HG02623 (cell line): Measurements from ENCODE around the gene CDH20.

Source experiments
- ATAC-seq: cut with Tn5 transposase; IDR thresholded peaks from one replicate; pipeline ENCODE4 v1.9.1; 2021; ENCODE audit warnings: moderate library complexity; ENCODE audit not compliant: unreplicated experiment

CDH20 gene

DNA sequence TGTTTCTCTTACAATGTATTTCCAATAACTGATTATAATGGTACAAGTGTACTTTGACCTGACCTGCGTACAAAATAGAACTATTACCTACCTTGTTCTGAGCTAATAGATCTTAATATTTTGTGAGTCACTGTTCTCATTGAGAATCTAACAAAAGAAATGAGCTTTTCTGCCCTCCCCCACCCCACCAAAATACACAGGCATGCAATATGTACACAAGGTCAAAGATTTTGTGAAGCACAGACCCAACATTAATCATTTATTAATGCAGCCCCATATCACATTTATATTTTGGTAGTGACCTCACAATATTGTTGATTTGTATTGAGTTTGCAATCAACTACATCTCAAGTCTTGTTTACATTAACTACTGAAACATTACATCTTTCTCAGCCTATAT is 86.5 kb downstream of the CDH20 start:
- ATAC-seq = no peak

DNA sequence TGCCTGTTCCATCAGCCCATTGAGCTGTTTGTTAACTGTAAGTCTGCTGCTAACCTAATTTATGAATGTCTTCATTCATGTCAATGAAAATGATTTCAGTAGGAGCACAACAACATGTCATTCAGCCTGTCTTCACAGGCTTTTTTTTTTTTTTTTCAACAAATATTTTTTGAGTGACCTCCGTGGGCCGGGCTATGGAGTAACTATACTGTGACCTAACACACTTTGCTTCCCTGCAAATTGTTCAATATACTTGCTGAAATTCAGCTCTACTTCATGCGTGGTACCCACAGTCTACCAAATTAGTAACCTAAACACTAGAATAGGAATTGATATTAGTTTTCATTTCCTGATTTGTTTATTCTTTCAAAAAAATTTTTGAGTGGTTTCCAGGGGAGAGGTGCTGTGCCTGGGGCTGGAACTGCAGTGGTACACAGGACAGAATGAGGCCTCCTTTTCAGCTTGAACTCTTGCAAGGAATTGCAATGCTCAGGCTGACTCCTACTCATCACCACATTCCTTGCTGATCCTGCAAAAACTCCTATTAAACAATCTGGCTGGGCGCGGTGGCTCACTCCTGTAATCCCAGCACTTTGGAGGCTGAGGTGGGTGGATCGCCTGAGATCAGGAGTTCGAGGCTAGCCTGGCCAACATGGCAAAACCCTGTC is 87.1 kb downstream of the CDH20 start:
- ATAC-seq = no peak

DNA sequence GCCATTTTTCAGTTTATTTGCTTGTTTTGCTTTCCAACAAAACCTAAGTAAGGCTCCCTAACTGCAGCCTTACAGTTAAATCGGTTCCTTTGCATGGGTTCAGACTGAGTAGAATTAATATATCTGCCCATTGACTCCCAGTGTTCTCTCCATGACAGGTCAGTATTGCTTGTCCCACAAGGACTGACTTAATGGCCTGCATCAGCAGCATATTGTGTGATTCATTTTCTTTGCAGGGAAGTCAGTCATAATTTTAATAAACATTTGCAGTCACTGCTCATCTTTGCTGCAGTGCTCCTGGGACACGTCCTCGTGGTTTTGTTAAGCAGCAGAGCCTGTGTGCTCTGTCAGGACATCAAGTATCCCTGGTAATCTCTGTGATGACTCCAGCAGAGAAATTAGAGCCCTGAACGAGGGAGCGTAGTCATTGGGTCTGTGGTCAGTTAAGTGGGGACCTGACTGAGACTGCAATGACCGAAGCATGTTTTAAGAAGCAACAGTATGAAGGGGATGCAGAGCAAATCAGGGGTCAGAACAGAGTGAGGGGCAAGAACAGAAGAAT is 93.3 kb downstream of the CDH20 start:
- ATAC-seq = no peak

DNA sequence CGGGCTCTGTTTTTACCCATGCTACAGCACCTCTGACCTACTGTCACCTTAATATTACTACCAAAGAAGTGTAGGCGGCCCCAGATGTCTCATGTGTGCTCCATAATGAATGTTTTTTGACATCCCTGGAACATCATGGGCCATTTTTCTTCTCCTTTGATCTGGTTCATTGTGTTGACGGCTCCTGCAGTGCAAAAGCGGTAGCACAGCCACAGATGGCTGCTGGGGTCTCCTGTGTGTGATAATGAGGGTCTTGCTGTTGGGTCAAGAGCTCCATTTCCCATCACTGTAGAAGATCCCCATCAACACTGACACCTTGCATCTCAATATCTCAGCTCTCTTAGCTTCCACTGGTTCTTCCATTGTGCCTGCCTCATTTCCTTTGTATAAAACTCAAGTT is 95.0 kb downstream of the CDH20 start:
- ATAC-seq = no peak

GRCh38 chr18:61432590-61432989 is 99.4 kb downstream of the CDH20 start:
- no peak for ATAC-seq

DNA sequence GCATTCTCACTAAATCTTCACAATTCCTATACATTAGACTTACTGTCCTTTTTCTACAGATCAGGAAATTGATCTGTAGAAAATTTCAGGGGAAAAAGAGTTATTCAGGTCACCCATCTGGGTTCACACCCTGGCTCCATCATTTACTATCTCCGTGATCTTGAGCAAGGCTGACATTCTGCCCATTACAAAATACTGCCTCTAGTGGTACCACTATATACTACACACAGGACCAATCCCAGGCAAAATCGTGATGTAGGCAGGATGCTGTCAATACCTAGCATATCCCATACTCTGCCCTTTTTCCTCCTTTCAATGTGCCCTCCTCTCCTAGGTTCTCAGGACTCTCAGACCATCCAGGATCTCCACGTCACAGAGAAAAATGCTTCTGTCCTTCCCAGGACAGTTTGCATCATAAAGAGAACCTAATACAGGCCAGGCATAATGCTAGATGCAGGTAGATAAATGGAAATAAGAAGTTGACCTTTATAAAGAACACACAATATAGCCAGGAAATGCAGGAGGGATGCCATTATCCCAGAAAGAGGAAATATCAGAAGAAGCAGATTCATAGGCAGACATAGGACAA is 101.9 kb downstream of the CDH20 start:
- peak; percentile 88 for ATAC-seq

- ATAC-seq = no peak
Observed at GRCh38 chr18:61443081-61443725, 110.0 kb downstream of the CDH20 start.

- ATAC-seq = peak; percentile 89
Observed at GRCh38 chr18:61448316-61448715, 115.1 kb downstream of the CDH20 start.

DNA sequence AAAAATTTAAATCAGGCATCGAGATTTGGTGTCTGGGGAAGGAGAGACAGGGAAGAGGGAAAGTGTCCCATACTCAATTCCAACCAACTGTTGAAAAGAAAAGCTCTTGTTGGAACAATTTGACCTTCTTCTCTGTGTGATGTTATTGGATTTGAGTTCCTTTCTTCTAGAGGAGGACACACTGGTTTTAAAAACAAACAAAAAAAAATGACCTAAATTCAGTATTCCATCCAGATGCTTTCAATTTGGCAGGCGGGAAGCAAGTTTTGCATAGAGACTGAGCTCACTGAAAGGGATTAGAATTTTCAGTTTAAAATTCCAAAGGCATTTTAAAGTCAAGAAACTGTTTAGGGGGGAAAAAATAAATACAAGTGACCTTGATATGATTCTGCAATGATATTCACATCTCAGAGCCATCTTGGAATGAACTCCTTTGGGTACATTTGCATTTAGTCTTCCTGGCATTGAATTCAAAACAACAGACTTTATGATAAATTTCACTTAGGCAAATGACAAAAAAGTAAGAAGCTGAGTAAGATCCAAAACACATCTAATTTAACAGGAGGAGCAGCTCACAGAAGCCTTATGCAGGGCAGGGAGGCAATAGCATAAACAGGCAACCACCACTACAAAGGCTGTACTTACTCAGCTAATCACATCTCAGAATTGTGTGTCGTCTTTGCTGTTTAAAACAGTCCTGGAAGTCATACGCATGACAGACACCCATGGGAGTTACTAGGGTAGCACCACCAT is 126.8 kb downstream of the CDH20 start:
- ATAC-seq = no peak

- no peak for ATAC-seq
Observed at GRCh38 chr18:61464551-61465142, 131.4 kb downstream of the CDH20 start.

DNA sequence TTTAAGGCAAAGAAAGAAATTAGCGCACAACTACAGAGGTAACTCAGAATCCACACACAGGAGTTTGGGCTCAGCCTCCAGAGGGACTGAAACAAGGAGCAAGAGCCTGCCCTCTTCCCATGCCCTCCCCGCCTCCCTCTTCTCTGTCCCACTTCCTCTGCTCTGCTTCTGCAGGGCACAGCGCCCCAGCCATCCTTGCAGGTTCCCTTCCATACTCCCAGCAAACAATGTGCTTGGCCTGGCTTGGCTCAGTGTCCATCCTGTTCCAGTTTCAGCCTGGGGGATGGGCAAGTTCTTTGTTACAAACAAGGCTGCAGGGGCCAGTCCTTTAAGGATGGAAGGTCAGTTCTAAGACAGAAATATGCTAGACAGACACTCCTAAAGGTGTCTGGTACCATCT is 133.5 kb downstream of the CDH20 start:
- ATAC-seq = no peak

DNA sequence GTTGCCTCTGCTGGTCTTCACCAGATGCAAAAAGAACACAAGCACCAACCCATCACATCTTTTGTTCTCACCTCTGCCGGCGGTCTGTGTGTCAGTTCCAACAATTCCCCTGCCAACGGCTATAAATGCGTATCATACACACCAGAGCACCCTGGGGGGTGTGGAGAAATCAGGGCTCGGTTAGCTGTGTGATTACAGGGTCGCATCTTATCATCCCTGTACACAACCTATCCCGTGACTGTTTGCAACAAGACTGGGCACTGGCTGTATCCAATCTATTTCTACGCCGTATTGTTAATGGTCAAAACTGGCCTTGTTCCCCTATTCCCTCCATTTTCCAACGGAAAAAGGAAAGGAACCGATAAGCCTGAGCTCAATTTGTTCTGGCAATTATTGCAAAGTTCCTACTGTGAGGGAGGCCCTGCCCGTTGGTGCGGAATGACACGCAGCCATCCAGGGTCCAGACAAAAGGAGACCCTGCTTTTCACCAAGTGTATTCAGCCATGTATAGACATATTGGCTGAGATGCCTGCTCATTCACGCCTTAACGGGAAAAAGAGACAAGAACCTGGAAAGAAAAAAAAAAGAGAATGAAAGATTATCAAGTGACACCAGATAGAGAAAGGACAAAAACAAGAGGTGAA is 136.9 kb downstream of the CDH20 start:
- no peak for ATAC-seq

- ATAC-seq = no peak
Observed at GRCh38 chr18:61471541-61471940, 138.3 kb downstream of the CDH20 start.

DNA sequence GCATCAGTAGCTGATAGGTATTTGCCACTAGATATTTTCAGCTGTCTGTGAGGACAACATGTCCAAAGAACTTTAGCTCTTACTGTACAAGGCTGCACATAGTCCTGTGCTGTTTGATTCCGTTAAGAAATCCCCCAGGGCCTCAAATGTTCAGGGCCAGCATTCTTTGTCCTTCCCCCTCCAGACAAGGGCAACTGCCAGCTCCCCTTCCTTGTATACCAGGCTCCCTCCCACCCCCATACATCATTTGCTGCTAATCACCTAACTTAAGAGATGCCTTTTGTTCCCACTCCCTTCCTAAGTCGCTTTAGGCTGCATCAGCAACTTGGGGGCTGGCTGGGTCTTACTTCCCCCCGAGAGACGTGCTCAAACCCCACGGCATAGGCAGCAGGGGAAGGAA is 138.7 kb downstream of the CDH20 start:
- ATAC-seq = no peak

DNA sequence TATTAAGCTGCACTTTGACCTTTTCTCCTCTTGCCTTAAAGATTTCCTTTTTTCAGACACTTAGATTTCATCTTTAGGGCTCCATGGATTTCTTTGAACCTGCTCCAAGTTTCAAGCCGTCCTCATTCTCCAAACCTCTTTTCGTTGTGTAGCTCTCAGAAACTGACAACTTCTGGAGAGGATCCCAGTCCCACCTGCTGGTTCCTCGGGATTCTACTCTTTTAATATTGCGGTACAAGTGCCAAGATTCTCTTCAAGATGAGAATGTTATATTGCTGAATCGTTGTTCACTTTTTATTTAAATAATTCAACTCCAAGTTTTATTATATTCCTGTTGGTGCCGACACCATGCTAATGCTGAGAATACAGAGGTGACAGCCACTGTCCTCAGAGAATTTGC is 141.1 kb downstream of the CDH20 start:
- no peak for ATAC-seq

GRCh38 chr18:61474918-61475317 is 141.7 kb downstream of the CDH20 start:
- ATAC-seq = no peak

DNA sequence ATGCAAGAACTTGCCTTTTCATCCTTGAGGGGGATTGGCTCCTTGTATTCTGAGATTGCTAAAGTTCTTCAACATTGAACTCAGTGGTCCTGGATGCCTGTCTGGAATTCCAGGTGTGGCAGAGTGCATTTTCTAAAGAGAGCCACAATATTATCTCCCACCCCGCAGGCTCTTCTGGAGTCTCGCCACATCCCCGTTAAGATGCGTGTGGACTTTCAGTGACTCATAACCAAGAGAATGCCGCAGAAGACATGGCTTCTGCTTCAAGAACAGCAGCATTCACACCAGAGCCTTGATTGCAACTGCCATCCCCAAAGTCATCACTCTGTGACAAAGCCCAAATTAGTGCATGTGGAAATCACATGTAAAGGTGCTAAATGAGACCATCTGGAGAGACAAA is 142.7 kb downstream of the CDH20 start:
- ATAC-seq = no peak

GRCh38 chr18:61489334-61489733 is 156.1 kb downstream of the CDH20 start:
- ATAC-seq = no peak

DNA sequence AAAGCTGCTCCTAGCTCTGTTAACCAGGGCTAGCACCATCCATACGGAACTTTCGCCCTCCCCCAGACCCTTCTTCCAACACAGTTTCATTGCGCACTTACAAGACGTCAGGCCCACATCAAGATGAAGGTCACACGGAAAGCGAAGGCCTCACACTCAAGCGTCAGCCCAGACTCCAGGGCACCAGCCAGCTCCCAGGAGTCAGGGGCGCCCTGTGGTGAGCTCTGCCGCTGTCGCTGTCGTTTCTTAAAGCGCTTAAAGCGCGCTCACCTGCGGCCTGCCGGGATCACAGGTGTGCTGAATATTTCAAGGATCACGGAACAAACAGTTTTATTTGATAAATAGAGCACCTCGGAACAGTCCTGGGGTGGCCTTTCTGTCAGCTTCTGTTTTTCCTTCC is 163.1 kb downstream of the CDH20 start:
- no peak for ATAC-seq

DNA sequence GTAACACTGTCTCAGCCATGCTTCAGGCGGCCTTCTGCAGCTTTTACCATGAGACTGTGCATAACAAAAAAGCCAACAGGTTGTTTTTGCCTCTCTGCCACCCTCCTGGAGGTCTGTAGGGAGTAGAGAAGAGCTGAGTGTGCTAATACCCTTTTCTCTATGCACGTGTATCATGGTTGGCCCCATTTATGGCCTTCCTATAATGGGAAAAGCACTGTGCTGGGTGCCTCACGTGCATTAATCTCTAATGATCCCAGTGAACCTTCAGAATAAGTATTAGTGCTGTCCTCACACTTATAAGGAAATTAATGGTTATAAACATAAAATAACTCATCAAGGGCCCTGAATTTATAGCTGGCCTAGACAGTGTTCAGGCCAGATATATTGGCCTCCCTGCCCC is 164.2 kb downstream of the CDH20 start:
- no peak for ATAC-seq

GRCh38 chr18:61502472-61502871 is 169.2 kb downstream of the CDH20 start:
- no peak for ATAC-seq
